ENCODE measurements around the gene SLC26A1. TPM values are rescaled to one million over a fixed set of nuclear protein-coding genes. Genes with fewer than 3 reads are reported as not detected.

SLC26A1 gene
- total and polyA plus RNA-seq, 7 donors = 1.1 TPM; not detected in 6

DNA sequence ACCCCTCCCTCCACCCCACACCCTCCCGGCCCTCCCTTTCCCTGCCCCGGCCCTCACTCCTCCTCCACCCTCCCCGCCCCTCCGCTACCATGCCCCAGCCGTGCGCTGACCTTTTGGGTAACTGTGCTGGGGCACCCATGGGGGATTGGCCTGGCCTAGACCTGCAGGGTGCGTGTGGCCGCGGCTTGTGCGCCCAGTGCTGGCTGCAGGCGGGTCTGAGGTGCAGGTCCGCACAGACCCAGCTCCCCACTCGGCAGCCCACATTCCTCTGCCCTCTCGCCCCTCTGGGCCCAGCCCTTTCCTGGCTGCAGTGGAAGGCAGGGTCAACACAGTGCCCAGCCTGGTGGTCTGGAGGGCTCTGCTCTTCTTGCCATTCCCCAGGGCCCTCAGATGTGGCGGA, 42.9 kb upstream of the SLC26A1 start:
- Histone ChIP-seq H3K9me3 (no peaks in the 10 kb centered on the region), H3K4me3 (no peak overlapping the region), H3K27ac (no peak overlapping the region), H3K27me3 (peaks cover 3 to 57% (median 25%) of the 10 kb centered on the region in 3 donors), H3K4me1 (peaks cover 0 to 25% (median 20%) of the 10 kb centered on the region in 4 donors), H3K36me3 (no peaks in the 10 kb centered on the region)
- 62 to 81% methylated on average over 15 of the region's 15 CpGs for WGBS, 2 donors
- DNase-seq = no peak
- TF ChIP-seq, protein P1, sequence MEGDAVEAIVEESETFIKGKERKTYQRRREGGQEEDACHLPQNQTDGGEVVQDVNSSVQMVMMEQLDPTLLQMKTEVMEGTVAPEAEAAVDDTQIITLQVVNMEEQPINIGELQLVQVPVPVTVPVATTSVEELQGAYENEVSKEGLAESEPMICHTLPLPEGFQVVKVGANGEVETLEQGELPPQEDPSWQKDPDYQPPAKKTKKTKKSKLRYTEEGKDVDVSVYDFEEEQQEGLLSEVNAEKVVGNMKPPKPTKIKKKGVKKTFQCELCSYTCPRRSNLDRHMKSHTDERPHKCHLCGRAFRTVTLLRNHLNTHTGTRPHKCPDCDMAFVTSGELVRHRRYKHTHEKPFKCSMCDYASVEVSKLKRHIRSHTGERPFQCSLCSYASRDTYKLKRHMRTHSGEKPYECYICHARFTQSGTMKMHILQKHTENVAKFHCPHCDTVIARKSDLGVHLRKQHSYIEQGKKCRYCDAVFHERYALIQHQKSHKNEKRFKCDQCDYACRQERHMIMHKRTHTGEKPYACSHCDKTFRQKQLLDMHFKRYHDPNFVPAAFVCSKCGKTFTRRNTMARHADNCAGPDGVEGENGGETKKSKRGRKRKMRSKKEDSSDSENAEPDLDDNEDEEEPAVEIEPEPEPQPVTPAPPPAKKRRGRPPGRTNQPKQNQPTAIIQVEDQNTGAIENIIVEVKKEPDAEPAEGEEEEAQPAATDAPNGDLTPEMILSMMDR (IDR thresholded peaks at IDR 0.05) = no peak
- no peak for TF ChIP-seq EP300 (IDR thresholded peaks at IDR 0.05)
- TF ChIP-seq POLR2AphosphoS5 (IDR thresholded peaks at IDR 0.05) = no peak
- TF ChIP-seq POLR2A (IDR thresholded peaks at IDR 0.05) = no peak
- intact Hi-C loops (cut with DNase I) = no loop called here

- intact Hi-C loops (cut with DNase I) = no loop called here
- Histone ChIP-seq H3K4me1 (peaks cover 0 to 20% (median 15%) of the 10 kb centered on the region in 4 donors), H3K27me3 (peaks cover 0 to 57% (median 25%) of the 10 kb centered on the region in 3 donors), H3K36me3 (no peaks in the 10 kb centered on the region), H3K27ac (no peak overlapping the region), H3K9me3 (no peaks in the 10 kb centered on the region), H3K4me3 (no peak overlapping the region)
- TF ChIP-seq EP300 (IDR thresholded peaks at IDR 0.05) = no peak
- TF ChIP-seq POLR2AphosphoS5 (IDR thresholded peaks at IDR 0.05) = no peak
- no peak for TF ChIP-seq POLR2A (IDR thresholded peaks at IDR 0.05)
- TF ChIP-seq, protein P1 (IDR thresholded peaks at IDR 0.05) = no peak
- WGBS, 2 donors = 19 to 67% methylated on average over 26 of the region's 26 CpGs
- DNase-seq = no peak
Observed at GRCh38 chr4:1035510-1035909, 42.3 kb upstream of the SLC26A1 start.

GRCh38 chr4:1033840-1034551, 40.8 kb upstream of the SLC26A1 start:
- 22 to 63% methylated on average over 35 of the region's 35 CpGs for WGBS, 2 donors
- Histone ChIP-seq H3K36me3 (no peaks in the 10 kb centered on the region), H3K4me1 (peaks cover 0 to 12% (median 11%) of the 10 kb centered on the region in 4 donors), H3K4me3 (peak overlapping the region in 3 of 4 donors; percentile 19 to 25 (median 21)), H3K9me3 (no peaks in the 10 kb centered on the region), H3K27ac (peak overlapping the region in 3 of 4 donors; percentile 8 to 67 (median 21)), H3K27me3 (peaks cover 0 to 58% (median 39%) of the 10 kb centered on the region in 3 donors)
- TF ChIP-seq, protein P1 (IDR thresholded peaks at IDR 0.05) = no peak
- TF ChIP-seq EP300 (IDR thresholded peaks at IDR 0.05) (no peak), POLR2A (IDR thresholded peaks at IDR 0.05) (no peak), POLR2AphosphoS5 (IDR thresholded peaks at IDR 0.05) (no peak)
- intact Hi-C loops (cut with DNase I) = no loop called here
- no peak for DNase-seq

GRCh38 chr4:1032861-1033260, 39.7 kb upstream of the SLC26A1 start:
- H3K4me1 ChIP-seq = peaks cover 0 to 12% (median 11%) of the 10 kb centered on the region in 4 donors

More at GRCh38 chr4:1032861-1033260, 39.7 kb upstream of the SLC26A1 start:
- TF ChIP-seq EP300 (IDR thresholded peaks at IDR 0.05) (no peak), POLR2AphosphoS5 (IDR thresholded peaks at IDR 0.05) (no peak), POLR2A (IDR thresholded peaks at IDR 0.05) (no peak)
- TF ChIP-seq, protein P1 (IDR thresholded peaks at IDR 0.05) = no peak
- no peak for DNase-seq
- no peak overlapping the region for H3K27ac ChIP-seq
- H3K4me3 ChIP-seq = no peak overlapping the region
- WGBS, 2 donors = 52 to 83% methylated on average over 10 of the region's 10 CpGs
- H3K27me3 ChIP-seq = peaks cover 0 to 62% (median 50%) of the 10 kb centered on the region in 3 donors
- no peaks in the 10 kb centered on the region for H3K9me3 ChIP-seq
- intact Hi-C loops (cut with DNase I) = no loop called here
- H3K36me3 ChIP-seq = no peaks in the 10 kb centered on the region
